NB4 (cell line): ENCODE results near the gene CHD8.

Experiments
- DNase-seq: peaks from one replicate; pipeline ENCODE4 v3.0.0; 2010; ENCODE audit warnings: low read depth
- H3K4me3 ChIP-seq: one replicate; pipeline ENCODE4 v1.5.1; 2011; ENCODE audit warnings: mild to moderate bottlenecking, low read depth, low read length, moderate library complexity
- MYC ChIP-seq: IDR thresholded peaks from 2 replicates; pipeline ENCODE4 v1.6.1; 2011; ENCODE audit warnings: low read depth, low read length
- POLR2A ChIP-seq: IDR thresholded peaks from 2 replicates; pipeline ENCODE4 v1.6.1; 2011; ENCODE audit warnings: mild to moderate bottlenecking; ENCODE audit not compliant: insufficient read length; ENCODE audit errors: extremely low read depth
- TF ChIP-seq, protein P1 (sequence below): IDR thresholded peaks from 2 replicates; pipeline ENCODE4 v1.6.1; 2011; ENCODE audit warnings: low read depth, low read length
- TF ChIP-seq, protein P2 (sequence below): IDR thresholded peaks from one replicate; pipeline ENCODE4 v1.5.1; 2012; ENCODE audit warnings: low read depth, low read length

CHD8 gene

DNA sequence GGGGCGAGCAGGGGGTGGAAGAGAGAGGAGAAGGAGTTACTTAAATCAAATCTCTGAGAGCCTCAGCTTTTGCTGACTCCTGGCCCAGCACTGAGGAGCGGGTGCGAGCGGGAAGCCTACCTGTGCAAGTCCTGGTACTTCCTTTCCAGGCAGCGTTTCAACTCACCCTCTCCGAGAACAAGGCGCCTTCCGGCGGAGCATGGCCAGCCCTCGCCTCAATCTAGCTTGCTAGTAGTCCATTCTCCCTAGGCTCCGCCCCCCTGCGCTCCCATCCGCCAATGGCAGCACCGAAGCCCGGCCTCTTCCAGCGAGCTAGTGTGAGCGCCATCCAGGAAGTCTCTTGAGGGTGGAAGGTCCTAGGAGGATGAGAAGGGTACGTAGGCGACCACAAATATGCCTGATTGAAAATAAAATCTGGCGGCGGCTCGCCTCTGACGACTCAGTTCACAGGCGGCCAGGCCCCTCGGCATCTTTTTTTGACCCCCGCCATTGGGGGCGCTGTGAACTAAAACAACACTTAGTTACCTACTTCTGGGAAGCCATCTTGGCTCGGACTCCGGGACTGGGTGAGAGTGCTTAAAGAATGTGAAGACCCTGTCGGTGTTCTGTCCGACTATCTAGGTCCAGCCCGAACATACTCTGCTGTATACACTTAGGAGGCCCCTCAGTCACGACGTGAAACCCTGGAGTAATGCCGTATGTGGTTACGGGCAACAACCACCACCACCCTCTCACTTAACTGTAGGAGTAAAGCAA is at the start of gene CHD8:
CHD8 (minus strand) TSS at position 212 of the 756 bp plus-strand sequence. CDS start 24,480 bp downstream, outside the sequence.
- peak; percentile 58 for TF ChIP-seq POLR2A
- TF ChIP-seq, protein P1, sequence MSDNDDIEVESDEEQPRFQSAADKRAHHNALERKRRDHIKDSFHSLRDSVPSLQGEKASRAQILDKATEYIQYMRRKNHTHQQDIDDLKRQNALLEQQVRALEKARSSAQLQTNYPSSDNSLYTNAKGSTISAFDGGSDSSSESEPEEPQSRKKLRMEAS, result peak; percentile 30; the same call in 1 of the 2 replicates
- TF ChIP-seq MYC, result peak; percentile 69
- TF ChIP-seq, protein P2, sequence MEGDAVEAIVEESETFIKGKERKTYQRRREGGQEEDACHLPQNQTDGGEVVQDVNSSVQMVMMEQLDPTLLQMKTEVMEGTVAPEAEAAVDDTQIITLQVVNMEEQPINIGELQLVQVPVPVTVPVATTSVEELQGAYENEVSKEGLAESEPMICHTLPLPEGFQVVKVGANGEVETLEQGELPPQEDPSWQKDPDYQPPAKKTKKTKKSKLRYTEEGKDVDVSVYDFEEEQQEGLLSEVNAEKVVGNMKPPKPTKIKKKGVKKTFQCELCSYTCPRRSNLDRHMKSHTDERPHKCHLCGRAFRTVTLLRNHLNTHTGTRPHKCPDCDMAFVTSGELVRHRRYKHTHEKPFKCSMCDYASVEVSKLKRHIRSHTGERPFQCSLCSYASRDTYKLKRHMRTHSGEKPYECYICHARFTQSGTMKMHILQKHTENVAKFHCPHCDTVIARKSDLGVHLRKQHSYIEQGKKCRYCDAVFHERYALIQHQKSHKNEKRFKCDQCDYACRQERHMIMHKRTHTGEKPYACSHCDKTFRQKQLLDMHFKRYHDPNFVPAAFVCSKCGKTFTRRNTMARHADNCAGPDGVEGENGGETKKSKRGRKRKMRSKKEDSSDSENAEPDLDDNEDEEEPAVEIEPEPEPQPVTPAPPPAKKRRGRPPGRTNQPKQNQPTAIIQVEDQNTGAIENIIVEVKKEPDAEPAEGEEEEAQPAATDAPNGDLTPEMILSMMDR, result peak; percentile 49
- peak; percentile 100 for DNase-seq
- H3K4me3 ChIP-seq, result peak within 1 kb of the TSS; percentile 96

DNA sequence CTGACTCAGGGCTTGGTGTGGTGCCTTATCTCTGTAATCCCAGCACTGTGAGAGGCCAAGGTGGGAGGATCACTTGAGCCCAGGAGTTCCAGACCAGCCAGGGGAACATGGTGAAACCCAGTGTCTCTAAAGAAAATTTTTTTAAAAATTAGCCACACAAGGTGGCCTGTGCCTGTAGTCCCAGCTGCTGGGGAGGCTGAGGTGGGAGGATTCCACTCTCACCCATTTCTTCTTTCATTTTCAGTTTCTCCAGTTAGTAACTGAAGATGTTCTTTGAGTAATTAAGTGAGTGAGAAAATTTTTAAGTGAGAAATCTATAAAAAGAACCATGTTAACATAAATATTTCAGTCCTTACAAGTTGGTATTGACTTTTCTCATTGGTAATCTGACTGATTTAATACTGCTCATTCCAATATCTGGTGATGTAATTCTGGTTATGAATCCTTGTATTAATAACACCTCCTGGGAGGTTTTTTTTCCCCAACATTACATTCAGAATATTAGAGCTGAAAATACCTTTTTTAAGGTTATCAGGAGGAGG is 49.2 kb upstream of the CHD8 start:
- TF ChIP-seq MYC, result no peak
- TF ChIP-seq, protein P2, result no peak
- TF ChIP-seq POLR2A, result no peak
- TF ChIP-seq, protein P1, result no peak
- no peak overlapping the region for H3K4me3 ChIP-seq
- no peak for DNase-seq

DNA sequence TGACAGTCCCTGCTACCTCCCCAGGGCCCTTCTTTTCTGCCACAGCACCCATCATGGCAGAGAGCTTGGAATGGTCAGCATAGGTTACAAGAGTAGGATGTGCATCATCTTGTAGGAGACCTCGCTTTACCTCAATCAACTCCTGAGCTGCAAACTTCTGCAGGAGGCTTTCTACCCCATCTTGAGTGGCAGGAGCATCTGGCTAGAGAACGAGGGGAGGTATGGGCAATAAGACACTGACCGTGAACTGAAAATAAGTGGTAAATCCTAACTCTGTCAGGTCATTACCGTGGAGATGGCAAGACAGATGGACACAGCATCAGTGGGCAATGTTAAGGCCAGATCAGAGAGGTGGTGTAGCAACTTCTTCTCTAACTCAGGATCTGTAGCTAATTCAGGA is 47.5 kb upstream of the CHD8 start:
- TF ChIP-seq, protein P1, result no peak
- TF ChIP-seq, protein P2, result no peak
- TF ChIP-seq POLR2A, result no peak
- no peak for TF ChIP-seq MYC
- no peak overlapping the region for H3K4me3 ChIP-seq
- no peak for DNase-seq

GRCh38 chr14:21501568-21501967 is 45.6 kb upstream of the CHD8 start:
- TF ChIP-seq, protein P2, result no peak
- TF ChIP-seq MYC, result no peak
- no peak overlapping the region for H3K4me3 ChIP-seq
- no peak for DNase-seq

DNA sequence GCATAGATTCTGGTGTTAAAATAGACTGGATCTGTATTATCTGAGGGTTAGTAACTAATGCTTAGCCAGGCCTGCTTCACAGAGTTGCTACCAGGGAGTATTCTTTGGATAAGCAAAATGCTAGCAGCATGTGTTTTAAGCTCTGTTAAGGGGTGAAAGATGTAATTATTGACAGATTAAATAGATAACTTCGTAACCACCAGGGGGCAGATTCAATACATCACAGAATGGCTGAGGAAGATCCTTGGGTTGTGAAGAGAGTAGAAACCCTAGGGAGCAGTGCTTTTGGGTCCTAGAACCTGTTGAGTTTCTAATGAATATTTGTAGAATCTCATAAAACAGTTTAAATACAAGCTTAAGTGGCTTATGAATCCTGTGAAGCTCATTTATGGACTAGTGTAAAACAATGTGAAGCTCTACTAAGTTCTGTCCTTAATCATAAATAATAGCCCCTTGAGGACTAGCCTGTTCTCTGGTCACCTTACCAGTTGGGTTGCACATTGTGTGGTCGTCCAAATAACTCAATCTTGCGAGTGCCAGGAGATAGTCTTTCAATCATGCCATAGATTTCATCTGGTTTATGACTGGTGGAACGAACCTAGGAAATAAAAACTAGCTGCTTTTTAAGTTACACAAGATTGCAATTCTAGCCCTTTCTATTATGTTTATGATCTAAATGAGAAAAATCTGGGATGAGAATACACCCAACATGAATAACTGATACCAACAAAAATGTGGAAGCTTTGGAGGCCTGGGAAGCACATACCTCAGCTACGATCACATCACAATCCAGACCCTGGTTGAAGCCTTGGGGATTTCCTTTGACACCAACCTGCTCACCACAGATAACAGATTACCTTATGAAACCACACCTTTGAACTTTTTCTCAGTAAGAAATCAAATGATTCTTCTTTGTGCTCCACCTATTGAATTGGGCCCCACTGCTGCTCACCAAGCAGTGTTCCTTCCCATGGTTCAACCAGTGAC is 42.9 kb upstream of the CHD8 start:
- TF ChIP-seq, protein P2, result peak; percentile 27
- TF ChIP-seq, protein P1, result no peak
- no peak for TF ChIP-seq POLR2A
- H3K4me3 ChIP-seq, result no peak overlapping the region
- DNase-seq, result peak; percentile 62
